22Rv1 (cell line): ENCODE results near the gene FOLR2.

Experiments
- H3K27ac ChIP-seq: fragments of 450-650 bp; 2 replicates; pipeline ENCODE4 v1.5.1; 2017
- CTCF ChIP-seq: fragments of 450-650 bp; IDR thresholded peaks from 2 replicates; pipeline ENCODE4 v1.5.1; 2017; ENCODE audit warnings: mild to moderate bottlenecking
- ZFX ChIP-seq: fragments of 450-650 bp; IDR thresholded peaks from 2 replicates; pipeline ENCODE4 v1.6.1; 2017; ENCODE audit warnings: antibody characterized with exemption, borderline replicate concordance

Gene FOLR2

DNA sequence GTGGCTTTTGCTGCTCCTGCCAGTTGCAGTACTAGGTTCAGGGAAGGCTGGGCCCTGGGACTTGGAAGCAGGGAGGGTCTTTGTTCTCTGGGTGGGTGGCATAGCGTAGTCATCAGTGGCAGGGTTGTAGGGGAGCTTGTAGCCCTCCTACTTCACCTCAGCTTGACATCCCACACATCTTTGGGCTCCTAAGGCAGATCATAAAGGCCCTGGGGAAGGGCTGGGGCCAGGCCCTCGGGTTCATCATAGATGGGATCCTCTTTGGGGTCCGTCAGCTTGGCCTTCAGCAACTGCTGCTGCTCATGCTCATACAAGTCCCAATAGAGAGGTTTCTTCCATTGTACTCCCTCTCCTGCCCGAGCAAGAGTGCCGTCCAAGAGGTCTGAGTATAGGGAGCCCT lies 33.4 kb downstream of the FOLR2 start:
- no peak for TF ChIP-seq CTCF
- TF ChIP-seq ZFX = no peak
- H3K27ac ChIP-seq = no peak overlapping the region

DNA sequence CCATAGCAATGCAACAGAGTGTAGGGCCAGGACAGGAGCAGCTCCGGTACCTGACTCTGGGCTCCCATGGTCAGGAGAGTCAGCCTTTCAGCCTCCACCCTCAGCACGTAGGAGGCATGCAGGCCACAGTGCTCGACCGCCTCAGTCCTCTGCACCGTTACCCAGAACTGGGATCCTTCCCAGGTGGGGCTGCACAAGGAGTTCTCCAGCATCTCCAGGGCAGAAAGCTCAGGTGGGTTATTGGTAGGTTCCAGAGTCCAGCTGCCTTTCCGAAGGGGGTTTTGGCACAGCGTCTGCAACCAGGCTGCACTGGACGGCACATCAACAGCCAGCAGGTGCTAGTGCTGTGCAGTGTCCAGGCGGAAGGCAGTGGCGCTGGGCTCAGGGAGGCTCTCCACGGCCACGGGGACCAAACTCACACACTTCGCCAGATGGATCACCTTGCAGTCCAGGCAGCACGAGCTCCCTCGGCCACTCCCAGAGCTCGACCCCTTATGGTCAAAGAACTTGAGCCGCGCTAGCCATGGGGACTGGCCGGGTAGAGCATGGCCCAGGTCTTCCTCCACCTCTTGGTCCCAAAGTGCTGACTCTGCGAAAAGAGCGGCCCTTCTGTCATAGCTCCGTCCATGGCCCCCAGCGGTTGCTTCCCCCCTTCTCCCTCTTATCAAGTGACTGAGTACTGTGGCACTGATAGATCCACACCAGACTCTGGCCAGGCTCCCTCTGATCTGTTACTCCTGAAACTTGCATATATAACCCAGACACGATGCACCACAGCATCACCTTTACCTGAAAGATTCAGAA lies 34.3 kb downstream of the FOLR2 start:
- H3K27ac ChIP-seq = no peak overlapping the region
- no peak for TF ChIP-seq ZFX
- no peak for TF ChIP-seq CTCF

DNA sequence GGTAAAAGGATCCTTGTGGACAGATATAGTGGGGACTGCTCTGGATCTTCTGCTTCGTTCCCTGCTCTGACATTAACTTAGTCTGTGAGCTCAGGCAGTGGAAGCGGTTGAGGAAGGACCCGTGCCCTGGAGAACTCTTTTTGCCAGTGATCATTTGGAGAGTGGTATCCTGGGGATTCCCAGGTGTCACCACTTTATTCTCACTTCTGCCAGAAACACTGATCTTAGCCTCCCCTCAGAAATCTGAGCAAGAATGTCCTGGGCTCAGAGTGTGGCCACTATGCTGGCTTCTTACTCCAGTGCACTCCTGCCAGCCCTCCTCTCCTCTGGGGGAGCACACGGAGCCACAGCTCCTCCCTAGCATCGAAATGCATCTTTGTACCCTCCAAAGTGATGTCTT lies 35.0 kb downstream of the FOLR2 start:
- H3K27ac ChIP-seq = no peak overlapping the region
- TF ChIP-seq CTCF = no peak

- H3K27ac ChIP-seq = no peak overlapping the region
- TF ChIP-seq ZFX (no peak), CTCF (no peak)
These were observed 36.8 kb downstream of the FOLR2 start for GRCh38 chr11:72253392-72253791.

DNA sequence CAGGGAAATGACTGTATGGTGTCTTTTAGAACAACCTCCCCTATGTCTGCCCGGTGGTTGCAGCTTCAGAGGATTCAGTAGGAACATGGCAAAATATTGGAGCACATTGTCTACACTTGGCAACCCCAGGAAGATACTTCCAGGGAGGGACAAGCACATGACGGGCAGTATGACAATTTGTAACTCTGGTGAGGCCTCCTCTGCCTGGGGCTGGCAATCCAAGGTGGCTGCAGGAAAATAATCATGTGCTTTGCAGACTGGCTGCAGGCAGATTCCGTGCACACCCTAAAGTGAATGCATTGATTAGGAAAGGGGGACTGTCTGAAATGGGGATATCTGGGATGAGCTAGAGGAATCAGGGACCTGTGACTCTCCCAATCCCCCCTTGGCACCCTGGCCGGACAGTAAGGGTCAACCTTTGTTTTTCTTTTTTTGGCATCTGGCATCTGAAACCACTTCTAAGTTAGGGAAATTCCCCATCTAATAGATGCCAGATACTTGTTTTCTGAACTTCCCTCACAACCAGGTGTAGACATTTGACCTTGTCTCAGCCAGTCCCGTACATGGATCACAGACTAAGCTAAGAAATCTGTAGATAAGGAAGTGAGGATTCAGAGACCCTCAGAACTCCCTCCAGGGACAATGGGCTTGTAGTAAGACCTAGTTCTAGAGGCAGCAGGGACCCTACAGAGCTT lies 37.9 kb downstream of the FOLR2 start:
- no peak overlapping the region for H3K27ac ChIP-seq
- TF ChIP-seq ZFX (no peak), CTCF (no peak)

DNA sequence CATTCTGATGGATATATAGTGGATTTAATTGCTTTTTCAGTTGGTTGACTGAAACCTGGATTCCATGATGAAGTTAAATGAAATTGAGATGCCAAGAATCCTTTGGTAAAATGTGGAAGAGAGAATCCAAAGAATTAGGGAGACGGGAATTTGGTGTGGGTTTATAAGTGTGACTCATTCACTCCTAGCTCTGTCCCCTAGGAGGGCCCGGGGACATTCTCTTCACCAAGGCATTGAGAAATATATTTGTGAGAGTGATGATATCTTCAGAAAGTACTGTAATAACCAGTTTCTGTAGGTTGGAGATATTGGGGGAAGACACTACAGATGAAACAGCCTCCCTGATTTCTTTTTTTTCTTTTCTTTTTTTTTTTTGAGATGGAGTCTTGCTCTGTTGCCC lies 41.0 kb downstream of the FOLR2 start:
- TF ChIP-seq CTCF (no peak), ZFX (no peak)
- H3K27ac ChIP-seq = no peak overlapping the region

- no peak overlapping the region for H3K27ac ChIP-seq
- TF ChIP-seq CTCF (no peak), ZFX (no peak)
These were observed 42.9 kb downstream of the FOLR2 start for GRCh38 chr11:72259490-72259889.
